WI38 (cell line): ENCODE data around the gene MSI2.

ENCODE experiments used
- H3K4me3 ChIP-seq: 2 replicates; pipeline ENCODE4 v1.5.1; 2011; ENCODE audit warnings: low read depth, mild to moderate bottlenecking, control low read depth, low read length
- CTCF ChIP-seq: IDR thresholded peaks from 2 replicates; pipeline ENCODE4 v1.5.1; 2012; ENCODE audit warnings: low read depth, mild to moderate bottlenecking, control low read depth, low read length

Gene MSI2

GRCh38 chr17:57692770-57693169 lies 436.4 kb downstream of the MSI2 start:
- no peak overlapping the region for H3K4me3 ChIP-seq
- no peak for TF ChIP-seq CTCF

GRCh38 chr17:57694051-57694450 lies 437.7 kb downstream of the MSI2 start:
- no peak for TF ChIP-seq CTCF
- no peak overlapping the region for H3K4me3 ChIP-seq

DNA sequence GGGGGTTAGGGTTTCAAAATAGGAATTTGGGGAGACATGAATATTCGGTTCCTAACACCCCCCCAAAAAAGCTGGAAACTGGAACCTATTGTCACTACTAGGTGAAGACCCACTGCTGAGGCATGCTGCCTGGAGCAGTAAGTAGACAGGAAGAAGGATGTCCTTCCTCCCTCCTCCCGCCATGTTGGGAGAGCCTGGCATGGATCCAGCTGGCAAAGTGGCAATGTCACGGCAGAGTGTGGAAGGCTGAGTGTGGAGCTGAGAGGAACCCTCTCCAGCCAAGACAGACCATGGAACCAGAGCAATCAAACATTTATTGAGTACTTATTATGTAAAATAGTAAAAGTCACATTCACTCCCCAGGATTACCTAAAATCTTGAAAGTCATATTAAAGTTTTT lies 439.7 kb downstream of the MSI2 start:
- no peak for TF ChIP-seq CTCF
- H3K4me3 ChIP-seq: no peak overlapping the region

DNA sequence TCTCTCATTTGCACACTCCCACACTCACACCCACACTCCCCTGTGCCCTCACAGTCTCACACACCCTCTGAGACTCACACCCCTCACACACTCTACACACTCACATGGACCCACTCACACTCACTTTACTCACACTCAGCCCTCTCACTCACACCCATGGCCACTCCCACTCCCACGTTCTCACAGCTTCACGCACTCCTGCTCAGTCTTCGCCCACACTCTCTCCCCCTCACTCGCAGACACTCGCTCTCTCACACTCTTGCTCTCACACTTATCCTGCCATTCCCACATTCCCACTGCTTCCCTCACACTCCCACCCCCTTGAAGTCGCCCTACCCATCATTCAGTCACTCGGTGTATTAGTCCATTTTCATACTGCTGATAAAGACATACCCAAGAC lies 440.9 kb downstream of the MSI2 start:
- H3K4me3 ChIP-seq: no peak overlapping the region
- no peak for TF ChIP-seq CTCF

GRCh38 chr17:57697891-57698711 lies 441.8 kb downstream of the MSI2 start:
- no peak overlapping the region for H3K4me3 ChIP-seq
- TF ChIP-seq CTCF: no peak

DNA sequence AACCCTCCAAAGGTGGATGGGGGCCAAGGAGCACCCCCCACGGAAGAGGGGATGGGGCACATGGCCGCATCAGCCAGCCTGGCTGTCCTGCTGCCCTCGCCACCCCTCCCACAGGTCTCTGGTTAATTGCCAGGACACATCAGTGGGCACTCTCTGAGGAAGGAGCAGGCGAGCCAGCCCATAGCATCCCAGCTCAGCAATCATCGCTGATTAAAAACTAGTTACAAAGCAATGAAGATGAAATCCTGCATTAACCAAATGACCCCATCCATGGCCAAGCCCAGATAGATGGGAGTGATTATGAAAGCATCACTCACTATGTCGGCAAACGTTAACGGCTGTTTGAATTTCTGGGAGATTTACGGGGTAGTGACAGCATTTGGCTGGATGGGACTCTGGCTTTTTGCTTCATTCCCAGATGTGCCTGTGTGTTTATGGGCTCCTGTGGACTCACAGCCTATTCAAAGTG lies 443.5 kb downstream of the MSI2 start:
- H3K4me3 ChIP-seq: no peak overlapping the region
- no peak for TF ChIP-seq CTCF

- TF ChIP-seq CTCF: no peak
- H3K4me3 ChIP-seq: no peak overlapping the region
Observed at GRCh38 chr17:57701124-57701523, 444.8 kb downstream of the MSI2 start.
